Fibroblast of lung (primary cell): ENCODE measurements around the gene TUBG2. TPM values are rescaled to one million over a fixed set of nuclear protein-coding genes. Genes with fewer than 3 reads are reported as not detected.

ENCODE experiments used
- DNase-seq, 2 donors: peaks; one replicate each; pipeline versions ENCODE4 v3.0.0 to v3.0.0-alpha.2; 2010; ENCODE audit warnings: low read depth in 2 of 2
- H2AFZ ChIP-seq: 2 replicates; pipeline ENCODE4 v1.5.1; 2012; ENCODE audit warnings: low read length, control low read depth, inconsistent platforms
- H3K27ac ChIP-seq: 2 replicates; pipeline ENCODE4 v1.5.1; 2011; ENCODE audit warnings: low read length, control low read depth; ENCODE audit not compliant: insufficient read depth
- H3K27me3 ChIP-seq: 2 replicates; pipeline ENCODE4 v1.5.1; 2011; ENCODE audit warnings: mild to moderate bottlenecking, low read length; ENCODE audit not compliant: control insufficient read depth, insufficient read depth
- H3K36me3 ChIP-seq: 2 replicates; pipeline ENCODE4 v1.5.1; 2011; ENCODE audit warnings: low read length; ENCODE audit not compliant: control insufficient read depth, insufficient read depth
- H3K4me1 ChIP-seq: 2 replicates; pipeline ENCODE4 v1.5.1; 2011; ENCODE audit warnings: low read length; ENCODE audit not compliant: control insufficient read depth, insufficient read depth; ENCODE audit errors: extremely low read depth
- H3K4me2 ChIP-seq: 2 replicates; pipeline ENCODE4 v1.5.1; 2011; ENCODE audit warnings: low read length, control low read depth; ENCODE audit not compliant: insufficient read depth; ENCODE audit errors: extremely low read depth
- H3K4me3 ChIP-seq, 4 experiments: fragments of 200-600 bp in 1 of 4; sonication (generic) in 1 of 4; replicated peaks in 1 of 4; 2 replicates each; pipeline ENCODE4 v1.5.1; 2011 to 2016; ENCODE audit warnings: low read length in 4 of 4, low read depth in 3 of 4, mild to moderate bottlenecking in 3 of 4, control low read depth in 2 of 4, inconsistent platforms in 1 of 4, mixed read lengths in 1 of 4; ENCODE audit not compliant: insufficient read depth in 1 of 4; ENCODE audit errors: control extremely low read depth in 1 of 4
- H3K79me2 ChIP-seq: 2 replicates; pipeline ENCODE4 v1.5.1; 2012; ENCODE audit warnings: mild to moderate bottlenecking, low read length, inconsistent platforms; ENCODE audit not compliant: control insufficient read depth, insufficient read depth
- H3K9ac ChIP-seq: 2 replicates; pipeline ENCODE4 v1.5.1; 2011; ENCODE audit warnings: mild to moderate bottlenecking, low read length, control low read depth; ENCODE audit not compliant: insufficient read depth
- H3K9me3 ChIP-seq: 2 replicates; pipeline ENCODE4 v1.5.1; 2012; ENCODE audit warnings: low read depth, low read length; ENCODE audit not compliant: control insufficient read depth, insufficient read depth
- H4K20me1 ChIP-seq: 2 replicates; pipeline ENCODE4 v1.5.1; 2011; ENCODE audit warnings: low read length; ENCODE audit not compliant: control insufficient read depth, insufficient read depth; ENCODE audit errors: extremely low read depth
- EZH2 ChIP-seq: IDR thresholded peaks from 2 replicates; pipeline ENCODE4 v1.5.1; 2012; ENCODE audit warnings: low read length, control low read depth, mild to moderate bottlenecking; ENCODE audit errors: missing control alignments
- polyA plus RNA-seq, 2 donors: library from polyadenylated mRNA; depleted of rRNA in 1 of 2; stranded (reverse) in 1 of 2; unstranded in 1 of 2; fragments of >200 nt; gene quantifications; 2 replicates each; pipeline ENCODE4 v1.2.1, GENCODE V29; 2011 to 2012; ENCODE audit warnings: missing spikeins in 1 of 2
- total RNA-seq: library from RNA; depleted of rRNA; stranded (reverse); fragments of >200 nt; gene quantifications from 2 replicates; pipeline ENCODE4 v1.2.1, GENCODE V29; 2014
- TF ChIP-seq, protein P1 (sequence below), 2 donors: IDR thresholded peaks in 1 of 2; conservative IDR thresholded peaks in 1 of 2; 1 replicate in 1 of 2; 2 replicates in 1 of 2; pipeline ENCODE4 v1.5.1; 2011 to 2012; ENCODE audit warnings: low read length in 2 of 2, control low read depth in 1 of 2, inconsistent platforms in 1 of 2, low read depth in 1 of 2, mild to moderate bottlenecking in 1 of 2

Gene TUBG2
- total and polyA plus RNA-seq, 2 donors (not counting 1 experiment from before 2014, with no cell fraction given): 11.6 to 13.5 TPM

DNA sequence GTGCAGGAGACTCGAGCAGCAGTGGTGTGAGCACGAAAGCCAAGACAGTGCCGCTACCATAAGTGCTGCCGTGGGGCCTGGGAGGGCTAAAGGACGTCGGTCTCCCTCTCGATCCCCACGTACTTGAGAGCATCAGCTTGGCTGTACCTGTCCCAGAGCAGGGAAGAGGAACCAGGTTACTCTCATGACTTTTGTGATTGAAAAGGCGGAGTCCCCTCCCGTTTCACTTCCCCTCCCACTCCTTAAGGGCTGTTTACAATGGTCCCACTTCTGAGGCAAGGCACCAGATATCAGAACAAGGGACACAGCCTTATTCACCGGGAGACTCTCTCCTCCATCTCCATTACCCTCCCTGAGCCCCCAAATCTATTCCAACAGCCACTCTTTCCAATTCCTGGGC, 43.4 kb downstream of the TUBG2 start:
- no peak overlapping the region for H3K27ac ChIP-seq
- no peak overlapping the region for H3K4me3 ChIP-seq
- H3K9ac ChIP-seq: no peak overlapping the region
- TF ChIP-seq, protein P1, sequence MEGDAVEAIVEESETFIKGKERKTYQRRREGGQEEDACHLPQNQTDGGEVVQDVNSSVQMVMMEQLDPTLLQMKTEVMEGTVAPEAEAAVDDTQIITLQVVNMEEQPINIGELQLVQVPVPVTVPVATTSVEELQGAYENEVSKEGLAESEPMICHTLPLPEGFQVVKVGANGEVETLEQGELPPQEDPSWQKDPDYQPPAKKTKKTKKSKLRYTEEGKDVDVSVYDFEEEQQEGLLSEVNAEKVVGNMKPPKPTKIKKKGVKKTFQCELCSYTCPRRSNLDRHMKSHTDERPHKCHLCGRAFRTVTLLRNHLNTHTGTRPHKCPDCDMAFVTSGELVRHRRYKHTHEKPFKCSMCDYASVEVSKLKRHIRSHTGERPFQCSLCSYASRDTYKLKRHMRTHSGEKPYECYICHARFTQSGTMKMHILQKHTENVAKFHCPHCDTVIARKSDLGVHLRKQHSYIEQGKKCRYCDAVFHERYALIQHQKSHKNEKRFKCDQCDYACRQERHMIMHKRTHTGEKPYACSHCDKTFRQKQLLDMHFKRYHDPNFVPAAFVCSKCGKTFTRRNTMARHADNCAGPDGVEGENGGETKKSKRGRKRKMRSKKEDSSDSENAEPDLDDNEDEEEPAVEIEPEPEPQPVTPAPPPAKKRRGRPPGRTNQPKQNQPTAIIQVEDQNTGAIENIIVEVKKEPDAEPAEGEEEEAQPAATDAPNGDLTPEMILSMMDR (conservative IDR thresholded peaks at IDR 0.05 in 1 of 2, IDR thresholded peaks at IDR 0.05 in 1 of 2; ENCODE audit: low read depth in 1 of 2, low read length in 2 of 2): no peak
- no peak for TF ChIP-seq EZH2
- DNase-seq: no peak
- peaks cover 20% of the 10 kb centered on the region for H3K36me3 ChIP-seq
- no peaks in the 10 kb centered on the region for H3K9me3 ChIP-seq
- no peaks in the 10 kb centered on the region for H4K20me1 ChIP-seq
- H3K79me2 ChIP-seq: no peaks in the 10 kb centered on the region
- H2AFZ ChIP-seq: no peak overlapping the region
- no peak overlapping the region for H3K4me2 ChIP-seq
- H3K27me3 ChIP-seq: no peaks in the 10 kb centered on the region
- H3K4me1 ChIP-seq: peaks cover 5% of the 10 kb centered on the region

DNA sequence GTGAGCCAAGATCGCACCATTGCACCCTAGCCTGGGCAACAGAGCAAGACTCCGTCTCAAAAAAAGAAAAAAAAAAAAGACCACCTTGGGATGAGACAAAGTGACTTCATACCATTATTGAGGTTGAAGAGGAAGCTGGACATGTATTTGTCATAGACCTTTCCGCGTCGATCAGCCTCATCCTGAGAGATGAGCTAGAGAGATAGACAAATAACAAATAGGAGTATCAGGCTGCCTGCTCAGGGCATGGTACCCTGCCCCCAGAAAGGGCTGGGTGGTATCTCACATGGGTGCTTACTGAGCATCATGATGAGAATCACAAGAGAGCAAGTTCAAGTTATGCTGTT, 45.4 kb downstream of the TUBG2 start:
- Histone ChIP-seq H3K27me3 (no peaks in the 10 kb centered on the region), H3K27ac (no peak overlapping the region), H3K4me1 (no peaks in the 10 kb centered on the region), H3K36me3 (peaks cover 26% of the 10 kb centered on the region), H2AFZ (no peak overlapping the region), H3K4me3 (no peak overlapping the region), H4K20me1 (no peaks in the 10 kb centered on the region), H3K79me2 (no peaks in the 10 kb centered on the region), H3K4me2 (no peak overlapping the region), H3K9me3 (no peaks in the 10 kb centered on the region), H3K9ac (no peak overlapping the region)
- TF ChIP-seq, protein P1 (conservative IDR thresholded peaks at IDR 0.05 in 1 of 2, IDR thresholded peaks at IDR 0.05 in 1 of 2; ENCODE audit: low read depth in 1 of 2, low read length in 2 of 2): no peak
- TF ChIP-seq EZH2: no peak
- no peak for DNase-seq

DNA sequence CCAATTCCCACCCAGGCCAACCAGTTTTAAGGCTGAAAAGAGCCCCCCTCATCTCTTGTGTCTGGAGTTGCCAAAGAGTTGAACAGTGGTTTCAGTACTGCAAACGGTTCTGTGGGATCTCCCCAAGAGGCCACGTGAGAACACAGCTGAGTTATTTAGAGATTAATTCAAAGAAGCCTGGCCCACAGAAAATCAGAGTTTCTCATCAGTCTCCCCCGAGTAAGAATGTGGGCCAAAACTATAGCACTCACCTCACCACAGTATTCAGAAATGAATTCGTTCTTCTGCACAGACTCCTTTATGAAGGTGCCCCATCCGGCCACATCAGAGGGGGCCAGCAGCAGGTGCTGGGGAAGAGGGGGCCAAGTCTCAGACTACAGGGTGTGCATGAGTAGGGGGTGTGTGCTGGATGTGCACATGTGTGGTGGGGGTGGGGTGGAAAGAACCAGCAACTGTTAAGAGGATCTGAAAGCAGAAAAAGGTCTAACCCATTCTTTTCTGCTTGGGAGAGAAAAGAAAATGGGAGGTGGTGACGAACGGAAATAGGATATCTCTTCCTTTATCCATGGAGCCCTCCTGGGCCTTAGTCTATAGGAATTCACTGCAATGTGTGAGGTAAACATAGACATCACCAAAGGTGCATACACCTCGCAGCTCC, 45.9 kb downstream of the TUBG2 start:
- Histone ChIP-seq H3K27ac (no peak overlapping the region), H3K36me3 (peaks cover 26% of the 10 kb centered on the region), H3K79me2 (no peaks in the 10 kb centered on the region), H3K4me1 (no peaks in the 10 kb centered on the region), H3K9ac (no peak overlapping the region), H3K4me3 (no peak overlapping the region), H3K4me2 (no peak overlapping the region), H2AFZ (no peak overlapping the region), H3K9me3 (no peaks in the 10 kb centered on the region), H4K20me1 (no peaks in the 10 kb centered on the region), H3K27me3 (no peaks in the 10 kb centered on the region)
- no peak for DNase-seq
- TF ChIP-seq, protein P1 (conservative IDR thresholded peaks at IDR 0.05 in 1 of 2, IDR thresholded peaks at IDR 0.05 in 1 of 2; ENCODE audit: low read depth in 1 of 2, low read length in 2 of 2): no peak
- TF ChIP-seq EZH2: no peak
